Panc1 (cell line): ENCODE results near the gene IGF1. TPM values are rescaled to one million over a fixed set of nuclear protein-coding genes. Genes with fewer than 3 reads are reported as not detected.

Source experiments
- ATAC-seq: fragments of 200-7000 bp; cut with Tn5 transposase; 2 replicates; pipeline ENCODE4 v1.9.1; 2020; ENCODE audit warnings: mild to moderate bottlenecking, moderate library complexity
- Bru-seq: library from RNA; stranded (reverse); fragments of 400-500 nt; gene quantifications from one replicate; lab custom pipeline; 2021; lab: Mats Ljungman, UMichigan
- BruChase-seq, 2 experiments: library from RNA; stranded (reverse); fragments of 400-500 nt; gene quantifications; one replicate each; lab custom pipeline; 2021; lab: Mats Ljungman, UMichigan
- BruUV-seq: library from RNA; stranded (reverse); fragments of 400-500 nt; replicated peaks from 2 replicates; lab custom pipeline; 2021; lab: Mats Ljungman, UMichigan
- CTCF ChIA-PET: fragments of 300-600 bp; sonication (Branson Sonifier 250); formaldehyde crosslinking; loops from one replicate; lab custom pipeline; 2022; ENCODE audit warnings: antibody characterized with exemption; lab: Charles Lee
- POLR2A ChIA-PET: fragments of 300-600 bp; sonication (Branson Sonifier 250); formaldehyde crosslinking; loops from one replicate; lab custom pipeline; 2022; ENCODE audit warnings: antibody characterized with exemption; lab: Charles Lee
- DNase-seq: peaks from one replicate; pipeline ENCODE4 v3.0.0-alpha.2; 2010; ENCODE audit warnings: low read depth, low spot score
- H3K27ac ChIP-seq: 2 replicates; pipeline ENCODE4 v1.5.1; 2011; ENCODE audit warnings: mild to moderate bottlenecking, low read length, inconsistent platforms
- H3K27me3 ChIP-seq: fragments of 200-500 bp; sonication (Bioruptor generic); 2 replicates; pipeline ENCODE4 v1.6.0; 2014; ENCODE audit warnings: low read length, inconsistent platforms; ENCODE audit not compliant: control insufficient read depth, insufficient read depth
- H3K36me3 ChIP-seq: fragments of 200-500 bp; sonication (Bioruptor generic); 2 replicates; pipeline ENCODE4 v1.5.1; 2014; ENCODE audit warnings: inconsistent platforms, mild to moderate bottlenecking, low read length, moderate library complexity; ENCODE audit not compliant: control insufficient read depth, insufficient read depth
- H3K4me1 ChIP-seq: 2 replicates; pipeline ENCODE4 v1.5.1; 2011; ENCODE audit warnings: inconsistent platforms, mild to moderate bottlenecking, low read length, moderate library complexity; ENCODE audit not compliant: control insufficient read depth, insufficient read depth
- H3K4me3 ChIP-seq, 2 experiments: 2 replicates each; pipeline ENCODE4 v1.5.1; 2011 to 2012; ENCODE audit warnings: low read depth in 2 of 2, low read length in 2 of 2, mild to moderate bottlenecking in 2 of 2, inconsistent platforms in 1 of 2, moderate library complexity in 1 of 2
- H3K9me3 ChIP-seq: fragments of 200-500 bp; sonication (Bioruptor generic); 2 replicates; pipeline ENCODE4 v1.5.1; 2014; ENCODE audit warnings: low read depth, mild to moderate bottlenecking, inconsistent platforms, low read length, moderate library complexity; ENCODE audit not compliant: control insufficient read depth, insufficient read depth
- POLR2AphosphoS5 ChIP-seq: IDR thresholded peaks from 2 replicates; pipeline ENCODE4 v1.6.1; 2012; ENCODE audit warnings: mild to moderate bottlenecking, low read depth, low read length, moderate library complexity
- REST ChIP-seq, 2 experiments: IDR thresholded peaks; 2 replicates each; pipeline ENCODE4 v1.6.1; 2011 to 2012; ENCODE audit warnings: low read depth in 2 of 2, control low read depth in 1 of 2, low read length in 1 of 2, mild to moderate bottlenecking in 1 of 2, moderate library complexity in 1 of 2; ENCODE audit not compliant: insufficient read depth in 1 of 2
- SIN3A ChIP-seq: IDR thresholded peaks from 2 replicates; pipeline ENCODE4 v1.6.1; 2012; ENCODE audit warnings: low read depth, mild to moderate bottlenecking, low read length, moderate library complexity, borderline replicate concordance; ENCODE audit not compliant: insufficient read depth
- TCF7L2 ChIP-seq: IDR thresholded peaks from 2 replicates; pipeline ENCODE4 v1.6.1; 2011; ENCODE audit warnings: mild to moderate bottlenecking, low read depth, low read length, inconsistent platforms
- in situ Hi-C: cut with HindIII; loops from 2 replicates; pipeline ENCODE4 v1.10.0; 2016; ENCODE audit warnings: low sequenced_read_pairs, low pct_unique_long_range_greater_than_20kb
- intact Hi-C: fragments of 100-400 bp; cut with micrococcal nuclease; formaldehyde crosslinking; loops from one replicate; pipeline ENCODE4 v1.10.0; 2022; ENCODE audit not compliant: unreplicated experiment
- long read RNA-seq: library from polyadenylated mRNA; unstranded; transcript quantifications from one replicate; pipeline ENCODE4 v2.0.0, GENCODE V29; 2021; ENCODE audit not compliant: unreplicated experiment
- polyA plus RNA-seq: library from polyadenylated mRNA; unstranded; fragments of >200 nt; gene quantifications from one replicate; pipeline ENCODE4 v1.2.1, GENCODE V29; 2012; ENCODE audit warnings: missing spikeins; ENCODE audit not compliant: insufficient read length
- total RNA-seq: library from RNA; stranded (reverse); gene quantifications from one replicate; pipeline ENCODE4 v1.2.1, GENCODE V29; 2021; ENCODE audit not compliant: unreplicated experiment
- TF ChIP-seq, protein P1 (sequence below): fragments of 450-650 bp; IDR thresholded peaks from 2 replicates; pipeline ENCODE4 v1.5.1; 2017; ENCODE audit warnings: mild to moderate bottlenecking

Gene IGF1
- total RNA-seq: not detected
- polyA plus RNA-seq: not detected
- Bru-seq, nascent RNA: percentile 1 among the genes with signal in this experiment
- BruChase-seq, experiment 1, labeled RNA remaining after a 2-hour chase: percentile 3 among the genes with signal in this experiment
- percentile 9 among the genes with signal in this experiment for BruChase-seq, experiment 2, labeled RNA remaining after a 6-hour chase
- long read RNA-seq: 0 reads

GRCh38 chr12:102480406-102480805, at the start of gene IGF1:
IGF1 (minus strand) TSS chr12:102480563; CDS start chr12:102480381, 182 bp downstream.
- no TSS peak for BruUV-seq
- Histone ChIP-seq H3K27me3 (no peaks in the 10 kb centered on the region), H3K4me1 (no peaks in the 10 kb centered on the region), H3K9me3 (no peaks in the 10 kb centered on the region), H3K4me3 (no peak within 1 kb of the TSS), H3K36me3 (no peaks in the 10 kb centered on the region), H3K27ac (no peak within 1 kb of the TSS)
- in situ Hi-C loops (no loop called here), intact Hi-C loops (loop anchor here (10.0 kb wide), 1 partner anchor 536 kb away; no protein-coding TSS in a partner anchor)
- POLR2A ChIA-PET: no interaction called here
- DNase-seq (no peak), ATAC-seq (no peak)
- CTCF ChIA-PET: no interaction called here
- TF ChIP-seq POLR2AphosphoS5: no peak
- no peak for TF ChIP-seq REST (IDR thresholded peaks at IDR 0.05; ENCODE audit: insufficient read depth in 1 of 2, low read depth in 2 of 2, low read length in 1 of 2)
- no peak for TF ChIP-seq TCF7L2
- TF ChIP-seq, protein P1, sequence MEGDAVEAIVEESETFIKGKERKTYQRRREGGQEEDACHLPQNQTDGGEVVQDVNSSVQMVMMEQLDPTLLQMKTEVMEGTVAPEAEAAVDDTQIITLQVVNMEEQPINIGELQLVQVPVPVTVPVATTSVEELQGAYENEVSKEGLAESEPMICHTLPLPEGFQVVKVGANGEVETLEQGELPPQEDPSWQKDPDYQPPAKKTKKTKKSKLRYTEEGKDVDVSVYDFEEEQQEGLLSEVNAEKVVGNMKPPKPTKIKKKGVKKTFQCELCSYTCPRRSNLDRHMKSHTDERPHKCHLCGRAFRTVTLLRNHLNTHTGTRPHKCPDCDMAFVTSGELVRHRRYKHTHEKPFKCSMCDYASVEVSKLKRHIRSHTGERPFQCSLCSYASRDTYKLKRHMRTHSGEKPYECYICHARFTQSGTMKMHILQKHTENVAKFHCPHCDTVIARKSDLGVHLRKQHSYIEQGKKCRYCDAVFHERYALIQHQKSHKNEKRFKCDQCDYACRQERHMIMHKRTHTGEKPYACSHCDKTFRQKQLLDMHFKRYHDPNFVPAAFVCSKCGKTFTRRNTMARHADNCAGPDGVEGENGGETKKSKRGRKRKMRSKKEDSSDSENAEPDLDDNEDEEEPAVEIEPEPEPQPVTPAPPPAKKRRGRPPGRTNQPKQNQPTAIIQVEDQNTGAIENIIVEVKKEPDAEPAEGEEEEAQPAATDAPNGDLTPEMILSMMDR: no peak
- TF ChIP-seq SIN3A: no peak

DNA sequence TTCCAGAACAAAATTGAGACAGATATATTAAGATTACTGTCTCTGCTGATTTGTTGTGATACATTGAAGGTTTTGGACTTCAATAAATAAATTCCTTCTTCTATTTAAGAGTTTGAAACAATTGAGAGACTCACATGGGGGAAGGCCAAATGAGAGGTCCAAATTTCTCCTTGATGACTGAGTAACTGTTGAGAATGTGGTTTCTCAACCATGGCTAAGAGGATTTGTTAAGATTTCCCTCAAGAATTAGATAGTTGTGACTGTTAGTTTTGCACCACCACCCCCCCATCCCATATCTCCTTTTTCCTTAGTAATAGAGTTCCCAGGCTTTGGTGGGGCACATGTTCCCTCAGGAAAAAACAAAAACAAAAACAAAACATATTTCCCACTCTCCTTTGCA, 47.7 kb upstream of the IGF1 start:
- no peaks in the 10 kb centered on the region for H3K36me3 ChIP-seq
- H3K4me1 ChIP-seq: no peaks in the 10 kb centered on the region
- in situ Hi-C loops: no loop called here
- ChIA-PET CTCF (no interaction called here), POLR2A (no interaction called here)
- TF ChIP-seq POLR2AphosphoS5: no peak
- TF ChIP-seq REST (IDR thresholded peaks at IDR 0.05; ENCODE audit: insufficient read depth in 1 of 2, low read depth in 2 of 2, low read length in 1 of 2): no peak
- TF ChIP-seq SIN3A: no peak
- H3K27me3 ChIP-seq: no peaks in the 10 kb centered on the region
- BruUV-seq: no TSS peak
- DNase-seq: no peak
- no peaks in the 10 kb centered on the region for H3K9me3 ChIP-seq
- ATAC-seq: no peak
- no peak overlapping the region for H3K4me3 ChIP-seq
- H3K27ac ChIP-seq: no peak overlapping the region
- intact Hi-C loops: no loop called here
